ENCODE measurements around the gene SPSB4. TPM values are rescaled to one million over a fixed set of nuclear protein-coding genes. Genes with fewer than 3 reads are reported as not detected.

SPSB4 gene
- total RNA-seq, 1 donor from 2014 or later: 5.3 TPM

DNA sequence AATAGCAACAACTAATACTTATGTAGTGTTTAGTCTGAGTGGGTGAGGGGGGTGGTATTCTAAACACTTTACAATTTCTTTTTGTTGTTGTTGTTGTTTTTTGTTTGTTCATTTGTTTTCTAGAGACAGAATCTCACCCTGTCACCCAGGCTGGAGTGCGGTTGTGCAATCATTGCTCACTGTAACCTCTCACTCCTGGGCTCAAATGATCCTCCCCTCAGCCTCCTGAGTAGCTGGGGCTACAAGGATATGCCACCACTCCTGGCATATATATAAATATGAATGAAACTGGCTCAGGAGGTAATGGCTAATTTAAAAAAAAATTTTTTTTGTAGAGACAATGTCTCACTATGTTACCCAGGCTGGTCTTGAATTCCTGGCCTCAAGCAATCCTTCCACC, 19.1 kb downstream of the SPSB4 start:
- intact Hi-C loops (cut with micrococcal nuclease): no loop called here
- no peak for DNase-seq
- no peak for ATAC-seq

DNA sequence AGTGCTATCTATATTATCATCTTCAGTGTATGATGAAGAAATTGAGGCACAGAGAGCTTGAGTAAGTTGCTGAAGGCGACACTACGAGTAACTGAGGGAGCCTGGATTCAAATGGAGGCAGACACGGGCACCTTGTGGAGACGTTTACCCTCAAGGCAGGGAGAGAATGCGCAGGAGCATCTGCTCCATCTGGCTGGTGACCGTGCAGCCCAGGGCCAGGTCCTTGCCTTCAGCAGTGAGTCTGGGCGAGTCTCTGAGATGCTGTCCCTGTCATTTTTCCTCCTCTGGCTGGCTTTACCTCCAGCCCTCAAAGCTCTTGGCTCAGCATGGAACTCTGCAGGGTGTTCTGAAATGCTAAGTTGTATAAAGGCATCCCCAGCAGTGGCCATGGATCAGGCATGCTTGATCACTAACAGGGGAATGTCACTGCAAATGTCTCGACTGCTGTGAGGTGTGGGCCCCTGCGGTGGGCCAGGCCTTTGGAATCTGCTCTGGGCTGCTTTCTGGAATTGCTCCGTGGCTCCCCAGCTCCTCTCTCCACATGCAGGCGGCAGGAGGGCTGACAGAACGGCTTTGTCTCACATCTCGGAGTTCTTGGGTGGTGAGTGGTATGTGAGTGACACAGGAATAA, 19.7 kb downstream of the SPSB4 start:
- DNase-seq: no peak
- intact Hi-C loops (cut with micrococcal nuclease): no loop called here
- ATAC-seq: no peak

DNA sequence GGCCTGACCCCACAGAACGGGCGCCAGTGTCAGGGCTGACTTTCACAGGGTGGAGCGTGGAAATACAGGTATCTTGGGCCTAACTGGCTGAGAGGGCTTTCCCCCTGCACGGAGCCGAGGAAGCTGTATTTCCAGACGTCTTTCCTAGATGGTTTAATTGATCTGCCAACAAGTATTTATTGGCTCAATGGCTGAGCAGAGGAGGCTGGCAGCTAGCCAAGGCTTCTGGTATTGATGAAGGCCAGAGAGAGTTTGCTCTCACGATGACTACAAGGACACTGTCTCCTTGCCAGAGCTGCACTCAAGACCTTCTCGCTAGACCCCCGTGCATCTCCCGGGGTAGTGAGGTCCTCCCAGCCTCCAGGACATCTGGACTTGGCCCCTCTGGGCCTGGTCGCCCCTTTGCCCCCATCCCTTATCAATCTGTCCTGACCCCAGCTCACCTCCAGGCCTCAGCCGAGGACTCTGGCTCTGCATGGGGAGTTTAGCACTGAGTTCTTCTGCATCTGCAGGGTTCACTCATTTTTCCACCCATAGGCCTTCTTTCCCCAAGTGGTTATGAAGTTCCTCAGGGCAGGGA, 20.6 kb downstream of the SPSB4 start:
- DNase-seq (no peak), ATAC-seq (no peak)
- intact Hi-C loops (cut with micrococcal nuclease): no loop called here

DNA sequence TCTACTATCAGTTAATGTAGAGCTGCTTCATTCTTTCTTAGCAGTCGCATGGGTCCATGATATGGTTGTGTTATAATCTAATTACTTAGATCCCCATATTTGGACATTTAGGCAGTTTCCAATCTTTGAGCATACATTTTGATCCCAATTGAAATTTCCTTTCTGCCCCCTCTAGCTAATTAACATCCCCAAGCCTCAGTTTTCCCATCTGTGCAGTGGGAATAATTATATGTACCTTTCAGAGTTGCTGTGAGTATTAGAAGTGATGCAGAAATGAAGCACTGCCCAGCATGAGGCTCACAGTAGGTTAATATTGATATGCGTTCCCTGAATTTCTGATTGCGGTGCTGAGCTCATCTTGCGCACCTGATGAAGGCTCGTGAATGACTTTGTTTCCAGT, 21.8 kb downstream of the SPSB4 start:
- intact Hi-C loops (cut with micrococcal nuclease): no loop called here
- DNase-seq (no peak), ATAC-seq (no peak)

DNA sequence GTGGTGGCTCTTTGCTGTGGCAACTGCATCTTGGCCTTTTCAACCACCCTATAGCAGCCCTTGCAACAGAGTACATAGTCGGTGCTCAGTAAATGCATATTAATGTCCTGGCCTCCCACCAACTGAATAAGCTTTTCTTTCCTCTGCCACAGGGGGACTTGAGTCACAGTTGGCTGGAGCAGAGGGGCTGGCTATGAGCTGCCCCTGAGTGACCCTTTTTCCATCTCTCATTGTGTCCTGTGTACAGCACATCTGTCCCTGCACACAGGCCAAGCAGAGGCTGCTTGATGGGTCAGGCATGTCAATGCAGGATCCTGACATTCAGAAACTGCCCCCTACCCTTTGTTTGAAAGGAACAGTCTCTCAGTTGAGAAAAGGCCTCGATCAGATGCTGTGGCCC, 22.4 kb downstream of the SPSB4 start:
- no peak for DNase-seq
- intact Hi-C loops (cut with micrococcal nuclease): no loop called here
- ATAC-seq: no peak

DNA sequence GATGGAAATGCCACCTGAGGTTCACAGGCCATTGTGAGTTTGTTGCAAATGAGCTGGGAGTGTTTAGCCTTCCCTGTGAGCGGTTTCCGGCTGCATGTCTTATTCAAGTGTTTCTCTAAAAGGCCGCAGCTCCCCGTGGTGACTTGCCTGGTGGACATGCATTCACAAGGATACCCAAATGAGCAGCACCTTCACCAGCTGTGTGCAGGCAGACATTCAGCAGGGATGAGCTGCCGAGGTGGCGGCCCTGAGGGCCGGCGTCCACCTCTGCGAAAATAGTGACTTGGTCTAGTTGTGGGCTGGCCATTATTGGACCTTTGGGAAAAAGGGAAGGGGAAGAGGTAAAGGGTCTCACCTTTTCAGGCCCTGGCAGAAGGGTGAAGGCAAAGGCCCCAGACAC, 23.4 kb downstream of the SPSB4 start:
- no peak for ATAC-seq
- no peak for DNase-seq
- intact Hi-C loops (cut with micrococcal nuclease): no loop called here

DNA sequence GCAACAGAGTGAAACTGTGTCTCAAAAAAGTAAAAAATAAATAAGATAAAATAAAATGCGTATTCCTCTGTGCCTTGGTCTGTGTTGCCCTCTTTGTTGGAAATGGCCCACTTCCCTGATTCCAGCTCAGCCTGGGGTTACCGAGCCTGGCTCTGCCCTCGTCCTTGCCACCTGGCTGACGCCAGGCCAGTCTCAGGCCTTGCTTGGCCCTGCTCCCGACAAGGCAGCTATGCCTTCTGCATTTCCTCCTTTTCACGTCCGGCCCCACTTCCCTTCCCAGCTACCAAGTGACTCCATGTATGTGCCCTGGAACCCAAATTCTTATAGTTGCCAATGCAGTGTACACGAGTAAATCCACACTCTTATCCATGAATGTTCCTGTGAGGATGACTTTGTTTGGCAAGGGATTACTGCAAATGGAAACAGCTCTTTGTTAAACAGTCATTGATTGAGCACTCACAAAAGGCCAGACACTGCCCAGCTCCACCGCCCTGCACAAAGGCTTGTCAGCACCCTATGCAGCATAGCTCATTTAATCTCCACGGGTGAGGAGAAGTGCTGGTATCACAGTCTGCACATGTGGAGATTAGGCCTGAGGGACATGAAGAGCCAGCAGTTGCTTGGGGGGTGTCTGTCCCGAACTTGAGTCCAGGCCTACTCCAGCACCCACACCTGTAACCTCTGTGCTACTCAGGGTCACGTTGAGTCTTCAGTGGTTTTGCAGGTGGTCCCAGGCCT, 25.1 kb downstream of the SPSB4 start:
- intact Hi-C loops (cut with micrococcal nuclease): no loop called here
- DNase-seq (no peak), ATAC-seq (peak; percentile 69)

DNA sequence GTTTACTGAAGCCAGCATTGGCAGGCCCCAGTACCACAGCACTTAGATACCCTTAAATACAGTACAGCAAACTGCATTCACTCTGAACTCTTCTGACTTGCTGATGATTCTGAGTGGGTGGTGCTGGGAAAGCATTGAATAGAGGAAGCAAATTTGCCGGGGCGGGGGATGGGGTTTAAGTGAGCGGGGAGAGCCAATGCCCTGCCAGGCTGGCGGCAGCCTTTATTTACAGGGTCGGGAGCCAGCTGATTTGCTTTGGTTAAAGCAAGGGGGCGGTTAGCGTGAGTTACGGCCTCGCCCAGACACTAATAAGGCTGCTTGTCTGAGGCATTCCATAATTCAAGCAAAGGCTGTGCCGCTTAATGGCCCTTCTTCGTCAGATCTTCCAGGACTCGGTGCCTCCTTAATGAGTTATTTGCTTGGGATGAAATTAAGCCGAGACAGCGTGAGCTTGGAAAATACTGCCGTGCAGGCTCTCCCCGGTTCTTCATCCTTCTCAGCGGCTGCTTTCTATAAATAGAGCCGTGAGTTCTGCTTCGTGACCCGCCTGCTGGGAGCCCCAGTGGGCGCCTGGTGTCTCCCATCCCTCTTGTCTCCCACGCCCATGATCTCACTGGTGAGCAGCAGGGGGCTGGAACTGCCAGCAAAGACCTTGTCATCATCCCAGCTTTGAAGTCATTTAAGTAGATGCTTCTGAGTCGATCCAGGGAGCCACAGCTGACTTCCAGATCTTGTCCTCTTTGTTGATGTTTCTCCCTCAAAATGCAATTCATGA, 25.8 kb downstream of the SPSB4 start:
- ATAC-seq: peak; percentile 74
- DNase-seq: peak; percentile 66
- intact Hi-C loops (cut with micrococcal nuclease): no loop called here

DNA sequence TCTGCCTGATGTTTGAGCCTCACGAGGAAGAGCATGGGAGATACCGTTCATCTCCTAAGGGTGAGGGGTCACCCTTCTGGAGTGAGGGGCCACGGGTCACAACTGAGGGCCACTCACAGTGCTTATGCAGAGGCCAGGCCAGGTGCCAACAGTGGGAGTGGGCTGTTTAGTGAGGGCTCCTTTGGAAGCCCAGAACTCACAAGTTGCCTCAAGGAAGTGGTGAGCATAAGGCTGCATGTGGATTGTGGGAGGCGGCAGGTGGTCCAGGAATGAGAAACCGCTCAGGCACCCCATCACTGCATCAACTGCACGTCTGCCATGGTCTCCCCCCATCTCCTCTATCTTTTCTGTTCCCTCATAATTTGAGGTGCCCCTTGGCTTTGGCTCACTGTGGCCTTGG, 26.5 kb downstream of the SPSB4 start:
- ATAC-seq: no peak
- intact Hi-C loops (cut with micrococcal nuclease): no loop called here
- DNase-seq: no peak

DNA sequence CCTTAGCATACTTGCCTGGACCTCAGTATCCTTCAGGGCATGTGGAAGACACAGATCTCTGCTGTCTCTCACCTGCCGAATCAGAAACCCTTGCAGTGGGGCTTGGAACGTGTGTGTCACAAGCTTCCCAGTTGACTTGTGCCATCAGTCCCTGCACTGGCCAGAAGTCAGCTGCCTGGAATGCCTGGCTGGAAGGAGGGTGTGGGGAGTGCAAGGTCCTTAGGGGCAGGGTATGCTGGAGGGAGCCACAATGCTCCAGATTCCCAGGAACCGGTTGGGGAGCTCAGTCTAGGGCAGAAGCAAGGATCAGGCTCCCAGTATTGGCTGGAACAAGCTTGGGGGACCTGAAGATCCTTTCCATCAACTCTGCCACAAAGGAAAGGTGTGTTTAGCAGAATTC, 27.1 kb downstream of the SPSB4 start:
- ATAC-seq (peak; percentile 39), DNase-seq (no peak)
- intact Hi-C loops (cut with micrococcal nuclease): no loop called here

DNA sequence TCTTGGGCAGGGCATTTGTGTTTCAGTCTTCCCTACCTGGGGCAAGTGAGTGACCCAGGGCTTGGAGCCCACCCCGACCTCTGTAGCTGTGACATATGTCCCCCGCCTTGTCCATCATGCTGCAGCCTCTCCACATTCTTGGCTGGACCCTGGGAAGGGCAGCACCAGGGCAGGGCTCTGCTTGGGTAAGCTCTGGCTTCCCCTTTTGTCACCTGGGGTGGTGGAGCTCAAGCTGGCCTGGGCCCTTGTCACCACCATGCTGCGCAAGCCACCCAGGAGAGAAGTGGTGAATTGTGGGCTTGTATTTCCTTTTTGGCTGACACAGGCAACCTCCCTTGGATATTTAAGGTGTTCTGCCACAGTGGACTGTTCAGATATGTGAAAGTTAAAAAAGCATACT, 29.3 kb downstream of the SPSB4 start:
- ATAC-seq (no peak), DNase-seq (no peak)
- intact Hi-C loops (cut with micrococcal nuclease): no loop called here

DNA sequence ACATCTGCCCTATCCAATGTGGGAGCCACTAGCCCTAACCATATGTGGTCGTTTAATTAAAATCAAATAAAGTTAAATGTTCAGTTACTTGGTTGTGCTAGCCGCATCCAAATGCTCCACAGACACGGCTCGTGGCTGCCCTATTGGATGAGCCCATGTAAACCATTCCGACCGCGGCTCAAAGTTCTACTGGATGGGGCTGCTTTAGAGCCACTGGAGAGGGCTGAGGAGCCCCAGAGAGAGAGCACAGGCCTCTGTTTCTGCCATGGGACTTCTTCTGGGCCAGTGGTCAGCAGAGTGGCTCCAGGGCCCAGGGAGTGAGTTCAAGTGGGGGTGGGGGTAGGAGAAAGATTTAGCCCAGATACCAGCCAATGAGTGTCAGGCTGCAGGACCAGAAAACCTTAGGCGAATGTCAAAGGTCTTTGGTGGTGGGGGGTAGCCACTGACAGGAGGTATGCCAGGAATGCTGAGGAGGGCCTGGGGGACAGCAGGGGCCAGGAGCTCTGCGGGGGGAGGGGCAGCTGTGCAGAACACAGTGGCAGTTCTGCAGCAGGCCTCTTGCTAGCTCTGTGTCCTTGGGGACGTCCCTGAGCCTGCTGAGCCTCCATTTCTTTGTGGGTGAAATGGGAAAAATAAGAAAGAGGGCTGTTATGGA, 30.1 kb downstream of the SPSB4 start:
- no peak for ATAC-seq
- no peak for DNase-seq
- intact Hi-C loops (cut with micrococcal nuclease): no loop called here

DNA sequence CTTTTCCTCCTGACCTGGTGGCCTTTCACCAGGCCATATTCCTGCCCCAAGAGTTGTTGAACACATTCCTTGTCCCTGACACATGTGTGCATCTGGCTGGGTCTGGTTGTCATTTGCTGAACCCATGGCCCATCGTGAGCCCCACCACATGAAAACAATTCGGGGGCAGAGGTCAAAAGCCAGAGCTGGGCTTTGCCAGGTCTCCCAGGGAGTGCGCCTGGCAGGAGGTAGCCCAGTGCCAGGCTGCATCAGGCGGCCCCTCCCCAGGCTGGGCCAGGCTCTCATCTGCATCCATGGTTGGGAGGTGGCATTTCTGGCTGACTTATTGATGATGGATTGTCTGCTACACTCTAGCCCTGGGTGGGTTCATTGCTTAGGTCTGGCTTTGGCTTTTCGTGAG, 30.9 kb downstream of the SPSB4 start:
- ATAC-seq (no peak), DNase-seq (no peak)
- intact Hi-C loops (cut with micrococcal nuclease): no loop called here

DNA sequence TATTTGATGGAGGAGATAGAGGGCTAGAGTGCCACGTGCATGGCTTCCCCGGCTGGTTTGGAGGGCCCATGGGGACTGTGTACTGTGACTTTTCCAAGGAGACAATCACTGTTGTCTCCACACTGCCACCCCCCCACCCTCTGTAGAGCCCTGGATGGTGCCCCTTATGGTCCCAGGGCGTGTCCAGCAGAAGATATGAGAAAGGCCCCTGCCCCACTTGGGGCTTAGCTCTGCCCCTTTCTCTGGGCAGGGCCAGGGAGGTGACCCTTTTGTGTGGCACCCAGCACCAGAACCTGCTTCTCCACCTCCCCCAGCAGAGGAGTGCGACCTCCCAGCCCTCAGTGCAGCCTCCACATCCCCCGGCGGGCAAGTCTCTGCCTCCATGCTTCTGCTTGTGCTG, 32.1 kb downstream of the SPSB4 start:
- DNase-seq (no peak), ATAC-seq (no peak)
- intact Hi-C loops (cut with micrococcal nuclease): no loop called here

DNA sequence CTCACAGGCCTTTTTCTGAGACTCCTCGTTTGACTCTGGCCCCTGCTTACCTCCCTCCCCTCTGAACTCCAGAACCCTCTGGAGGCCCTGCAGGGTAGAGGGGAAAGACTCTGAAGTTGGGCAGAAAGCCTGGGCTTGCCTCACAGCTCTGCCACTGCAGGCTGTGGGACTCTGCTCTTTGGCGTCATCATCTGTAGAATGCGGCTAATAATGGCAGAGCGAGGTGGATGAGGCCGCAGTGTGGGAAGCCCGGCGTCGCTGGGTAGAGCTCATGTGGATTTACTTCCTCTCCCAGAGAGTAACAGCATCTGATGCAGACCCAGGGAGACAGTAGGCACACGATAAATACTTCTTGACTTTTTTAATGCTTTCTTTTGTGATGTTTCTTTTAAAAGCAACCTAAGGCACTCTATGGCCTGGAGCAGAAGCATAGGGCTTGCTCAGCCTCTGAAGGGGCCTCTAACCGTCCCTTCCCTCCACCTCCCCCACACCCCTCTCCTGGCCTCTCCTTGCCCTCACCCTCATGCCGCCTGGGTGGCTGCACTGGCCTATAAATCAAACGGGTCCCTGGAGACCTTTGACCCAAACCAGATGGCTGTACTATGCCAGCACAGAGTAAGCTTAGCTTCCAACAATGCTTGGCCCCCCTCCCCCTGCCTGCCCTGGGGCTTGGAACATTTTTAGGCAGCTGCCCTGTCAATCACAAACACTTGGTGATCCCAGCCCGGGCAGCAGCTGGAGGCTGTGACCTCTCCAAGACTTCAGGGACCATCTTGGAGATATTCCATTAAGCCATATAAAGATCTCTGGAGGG, 32.9 kb downstream of the SPSB4 start:
- ATAC-seq: peak; percentile 84
- intact Hi-C loops (cut with micrococcal nuclease): no loop called here
- peak; percentile 67 for DNase-seq

DNA sequence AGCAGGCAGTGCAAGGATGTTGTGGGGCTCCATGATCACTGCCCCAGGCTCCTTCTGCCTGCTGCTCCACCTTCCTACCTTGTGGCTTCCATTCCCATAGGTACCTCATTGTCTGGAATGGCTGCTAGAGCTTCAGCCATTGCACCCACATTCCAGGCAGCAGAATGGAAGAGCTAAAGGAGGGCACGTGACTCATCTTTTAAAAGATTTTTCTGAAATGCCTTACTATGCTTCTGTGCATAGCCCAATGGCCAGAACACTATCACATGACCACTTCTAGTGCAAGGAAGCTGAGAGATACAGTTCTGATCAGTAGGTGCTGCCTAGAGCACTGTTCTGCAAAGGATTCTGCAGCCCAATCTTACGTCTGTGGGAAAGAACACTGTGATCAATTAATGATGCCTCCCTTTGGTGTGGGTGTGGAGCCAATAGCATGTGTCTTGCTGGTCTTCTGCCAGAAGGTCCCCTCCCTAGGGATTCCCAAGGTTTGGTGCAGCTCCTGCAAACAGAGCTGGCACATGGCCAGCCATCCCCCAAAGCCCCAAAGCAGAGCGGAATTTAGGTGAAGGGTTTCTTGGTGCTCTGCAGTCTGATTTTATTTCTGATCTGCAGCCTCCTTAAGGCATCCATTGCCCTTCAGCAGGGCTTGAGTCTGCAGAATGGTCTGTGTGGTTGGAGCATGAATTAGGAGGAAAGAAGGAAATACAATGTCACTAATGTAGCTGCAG, 34.4 kb downstream of the SPSB4 start:
- no peak for DNase-seq
- ATAC-seq: no peak
- intact Hi-C loops (cut with micrococcal nuclease): no loop called here

DNA sequence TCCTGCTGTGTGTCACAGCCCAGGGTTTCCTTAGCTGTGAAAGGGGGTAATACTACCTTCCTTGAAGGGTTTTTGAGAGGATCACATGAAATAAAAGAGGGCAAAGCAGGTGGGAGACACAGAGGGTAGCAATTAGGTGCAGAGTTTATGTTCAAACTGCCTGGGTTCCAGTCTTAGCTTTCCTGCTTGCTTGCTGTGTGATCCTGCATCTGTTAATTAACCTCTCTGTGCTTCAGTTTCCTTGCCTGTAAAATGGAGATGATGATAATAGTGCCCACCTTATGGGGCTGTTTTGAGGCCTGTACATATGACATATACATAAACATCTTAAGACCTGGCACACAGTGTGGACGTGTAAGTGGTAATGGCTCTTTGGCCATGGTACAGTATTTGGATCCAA, 35.0 kb downstream of the SPSB4 start:
- no peak for DNase-seq
- intact Hi-C loops (cut with micrococcal nuclease): no loop called here
- peak; percentile 31 for ATAC-seq

DNA sequence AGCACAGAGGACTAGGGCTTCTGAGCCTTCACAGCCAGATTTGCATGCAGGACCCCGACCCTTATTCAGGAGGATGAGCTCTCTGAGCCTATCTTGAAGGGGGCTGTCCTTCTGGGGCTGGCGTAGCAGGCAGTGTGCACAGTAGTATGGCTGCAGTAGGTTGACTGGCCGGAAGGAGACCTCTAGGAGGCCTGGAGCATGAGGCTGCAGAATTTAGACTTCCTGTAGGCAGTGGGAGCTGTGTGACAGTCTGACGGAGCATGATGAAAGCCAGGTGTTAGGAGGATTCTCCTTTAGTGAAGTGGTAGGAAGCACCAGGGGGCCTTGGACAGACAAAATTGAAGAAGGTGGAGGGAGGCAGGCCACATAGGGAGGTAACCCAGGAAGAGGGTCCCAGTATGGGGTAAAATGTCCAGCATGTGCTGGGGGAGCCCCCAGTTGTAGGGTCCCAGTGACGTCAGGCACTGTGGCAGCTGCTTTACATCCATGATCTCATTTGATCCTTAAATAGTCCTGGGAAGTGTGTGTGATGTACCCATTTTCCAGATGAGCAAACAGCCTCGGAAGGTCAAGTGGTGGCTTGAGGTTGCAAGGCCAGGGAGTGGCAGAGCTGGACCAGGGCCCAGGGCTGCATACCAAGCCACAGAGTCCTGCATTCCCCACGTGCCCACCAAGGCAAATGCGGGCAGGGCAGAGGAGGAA, 36.1 kb downstream of the SPSB4 start:
- DNase-seq (no peak), ATAC-seq (no peak)
- intact Hi-C loops (cut with micrococcal nuclease): no loop called here

Measured in left ventricle myocardium superior (tissue), 1 donor.